ENCODE data around the gene IL9.

IL9 gene

GRCh38 chr5:135879591-135879990 lies 16.1 kb downstream of the IL9 start:
- Histone ChIP-seq H3K4me2 (ENCODE audit: low read length) (no peak overlapping the region), H3K27me3 (ENCODE audit: control insufficient read depth, insufficient read depth, low read length) (peaks cover 55% of the 10 kb centered on the region), H3K9me3 (replicated peaks; ENCODE audit: low read length) (no peaks in the 10 kb centered on the region), H3K36me3 (ENCODE audit: insufficient read depth, low read length) (no peaks in the 10 kb centered on the region), H3K4me1 (ENCODE audit: control insufficient read depth, insufficient read depth, low read length) (no peaks in the 10 kb centered on the region), H3K4me3 (ENCODE audit: low read length) (no peak overlapping the region), H3K9ac (ENCODE audit: low read depth, low read length) (no peak overlapping the region)

DNA sequence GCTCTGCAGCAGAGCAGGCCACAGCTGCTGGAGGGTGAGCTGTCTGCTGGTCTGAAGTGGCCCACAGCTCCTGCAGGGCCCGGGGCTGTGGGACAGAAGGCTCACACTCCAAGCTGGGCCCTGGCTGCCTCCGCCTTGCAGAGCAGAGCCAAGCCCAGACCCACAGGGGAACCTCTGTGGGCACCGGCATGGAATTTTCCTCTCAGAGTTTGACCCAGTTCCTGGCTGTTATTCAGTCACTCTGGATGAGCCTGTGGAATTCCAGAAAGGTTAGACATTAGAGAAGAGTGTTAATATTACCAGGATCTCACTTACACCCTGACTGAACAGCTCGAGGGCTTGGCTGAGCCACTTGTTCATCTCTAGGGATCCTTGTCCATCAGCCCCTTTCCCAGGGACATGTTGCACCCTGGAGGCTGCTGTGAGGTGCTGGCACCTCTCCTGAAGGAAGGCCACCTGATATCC lies 17.5 kb downstream of the IL9 start:
- H3K9me3 ChIP-seq (replicated peaks; ENCODE audit: low read length): no peaks in the 10 kb centered on the region
- no peaks in the 10 kb centered on the region for H3K4me1 ChIP-seq (ENCODE audit: control insufficient read depth, insufficient read depth, low read length)
- H3K4me2 ChIP-seq (ENCODE audit: low read length): no peak overlapping the region
- peaks cover 44% of the 10 kb centered on the region for H3K27me3 ChIP-seq (ENCODE audit: control insufficient read depth, insufficient read depth, low read length)
- no peaks in the 10 kb centered on the region for H3K36me3 ChIP-seq (ENCODE audit: insufficient read depth, low read length)
- H3K9ac ChIP-seq (ENCODE audit: low read depth, low read length): no peak overlapping the region
- H3K4me3 ChIP-seq (ENCODE audit: low read length): no peak overlapping the region

GRCh38 chr5:135877570-135878155 lies 18.0 kb downstream of the IL9 start:
- peaks cover 38% of the 10 kb centered on the region for H3K27me3 ChIP-seq (ENCODE audit: control insufficient read depth, insufficient read depth, low read length)
- H3K4me3 ChIP-seq (ENCODE audit: low read length): no peak overlapping the region
- no peaks in the 10 kb centered on the region for H3K4me1 ChIP-seq (ENCODE audit: control insufficient read depth, insufficient read depth, low read length)
- H3K4me2 ChIP-seq (ENCODE audit: low read length): no peak overlapping the region
- H3K9ac ChIP-seq (ENCODE audit: low read depth, low read length): no peak overlapping the region
- no peaks in the 10 kb centered on the region for H3K9me3 ChIP-seq (replicated peaks; ENCODE audit: low read length)
- no peaks in the 10 kb centered on the region for H3K36me3 ChIP-seq (ENCODE audit: insufficient read depth, low read length)

- H3K36me3 ChIP-seq (ENCODE audit: insufficient read depth, low read length): no peaks in the 10 kb centered on the region
- peaks cover 31% of the 10 kb centered on the region for H3K27me3 ChIP-seq (ENCODE audit: control insufficient read depth, insufficient read depth, low read length)
- H3K4me1 ChIP-seq (ENCODE audit: control insufficient read depth, insufficient read depth, low read length): no peaks in the 10 kb centered on the region
- H3K4me3 ChIP-seq (ENCODE audit: low read length): no peak overlapping the region
- no peaks in the 10 kb centered on the region for H3K9me3 ChIP-seq (replicated peaks; ENCODE audit: low read length)
- no peak overlapping the region for H3K9ac ChIP-seq (ENCODE audit: low read depth, low read length)
- no peak overlapping the region for H3K4me2 ChIP-seq (ENCODE audit: low read length)
These were observed 19.5 kb downstream of the IL9 start for GRCh38 chr5:135876146-135876545.

DNA sequence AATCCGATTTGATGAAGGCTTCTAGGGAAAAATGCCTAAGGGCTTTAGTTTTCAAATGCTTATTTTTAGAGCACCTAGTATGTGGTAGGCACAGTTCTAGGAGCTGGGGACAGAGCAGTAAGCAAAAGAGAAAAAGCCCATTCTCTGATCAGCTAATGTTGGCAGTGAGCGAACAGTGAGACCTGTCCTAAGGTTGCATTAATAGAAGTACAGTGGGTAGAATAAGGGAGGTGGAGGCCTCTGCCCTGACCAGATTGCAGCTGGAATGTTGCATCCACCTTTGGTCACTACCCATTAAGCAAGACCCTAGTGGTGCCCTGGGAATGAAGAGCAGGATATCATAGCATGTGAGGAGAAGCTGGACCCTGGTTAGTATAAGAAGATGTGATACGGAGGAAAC lies 20.1 kb downstream of the IL9 start:
- no peaks in the 10 kb centered on the region for H3K9me3 ChIP-seq (replicated peaks; ENCODE audit: low read length)
- no peak overlapping the region for H3K9ac ChIP-seq (ENCODE audit: low read depth, low read length)
- H3K27me3 ChIP-seq (ENCODE audit: control insufficient read depth, insufficient read depth, low read length): peaks cover 27% of the 10 kb centered on the region
- H3K4me2 ChIP-seq (ENCODE audit: low read length): no peak overlapping the region
- H3K36me3 ChIP-seq (ENCODE audit: insufficient read depth, low read length): no peaks in the 10 kb centered on the region
- no peak overlapping the region for H3K4me3 ChIP-seq (ENCODE audit: low read length)
- H3K4me1 ChIP-seq (ENCODE audit: control insufficient read depth, insufficient read depth, low read length): no peaks in the 10 kb centered on the region

- Histone ChIP-seq H3K4me1 (ENCODE audit: control insufficient read depth, insufficient read depth, low read length) (no peaks in the 10 kb centered on the region), H3K27me3 (ENCODE audit: control insufficient read depth, insufficient read depth, low read length) (peaks cover 29% of the 10 kb centered on the region), H3K36me3 (ENCODE audit: insufficient read depth, low read length) (no peaks in the 10 kb centered on the region), H3K4me2 (ENCODE audit: low read length) (no peak overlapping the region), H3K9me3 (replicated peaks; ENCODE audit: low read length) (no peaks in the 10 kb centered on the region), H3K4me3 (ENCODE audit: low read length) (no peak overlapping the region), H3K9ac (ENCODE audit: low read depth, low read length) (no peak overlapping the region)
These were observed 21.2 kb downstream of the IL9 start for GRCh38 chr5:135874461-135874860.

GRCh38 chr5:135873831-135874230 lies 21.8 kb downstream of the IL9 start:
- H3K4me2 ChIP-seq (ENCODE audit: low read length): no peak overlapping the region
- H3K9ac ChIP-seq (ENCODE audit: low read depth, low read length): no peak overlapping the region
- H3K36me3 ChIP-seq (ENCODE audit: insufficient read depth, low read length): no peaks in the 10 kb centered on the region

DNA sequence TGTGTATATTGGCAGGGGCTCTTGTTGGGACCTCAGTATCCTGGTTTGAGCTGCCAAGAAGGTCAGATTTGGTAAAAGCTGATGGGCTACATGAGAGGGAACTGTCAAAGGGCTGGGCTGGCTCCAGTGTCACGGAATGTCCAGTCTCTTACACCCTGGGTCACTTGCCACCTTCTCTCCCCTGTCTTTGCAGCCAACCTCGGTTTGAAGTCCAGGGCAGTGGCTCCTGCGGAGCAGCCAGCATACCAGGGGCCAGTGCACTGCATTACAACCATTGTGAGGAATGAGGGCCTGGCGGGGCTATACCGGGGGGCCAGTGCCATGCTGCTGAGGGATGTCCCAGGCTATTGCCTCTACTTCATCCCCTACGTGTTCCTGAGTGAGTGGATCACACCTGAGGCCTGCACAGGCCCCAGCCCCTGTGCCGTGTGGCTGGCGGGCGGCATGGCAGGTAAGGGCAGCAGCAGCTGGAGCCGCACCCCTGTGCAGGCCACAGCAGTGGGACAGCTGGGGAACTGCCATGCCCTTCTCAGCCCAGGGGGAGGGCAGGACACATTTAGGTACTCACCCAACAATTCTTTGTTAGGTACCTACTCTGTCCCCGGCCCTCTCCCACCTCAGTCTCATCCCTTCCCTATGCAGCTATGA lies 24.2 kb downstream of the IL9 start:
- Histone ChIP-seq H3K4me2 (ENCODE audit: low read length) (no peak overlapping the region), H3K27me3 (ENCODE audit: control insufficient read depth, insufficient read depth, low read length) (peaks cover 24% of the 10 kb centered on the region), H3K9ac (ENCODE audit: low read depth, low read length) (no peak overlapping the region), H3K4me3 (ENCODE audit: low read length) (no peak overlapping the region), H3K4me1 (ENCODE audit: control insufficient read depth, insufficient read depth, low read length) (no peaks in the 10 kb centered on the region), H3K36me3 (ENCODE audit: insufficient read depth, low read length) (no peaks in the 10 kb centered on the region), H3K9me3 (replicated peaks; ENCODE audit: low read length) (no peaks in the 10 kb centered on the region)

More at GRCh38 chr5:135873831-135874230, 21.8 kb downstream of the IL9 start:
- no peak overlapping the region for H3K4me3 ChIP-seq (ENCODE audit: low read length)
- H3K9me3 ChIP-seq (replicated peaks; ENCODE audit: low read length): no peaks in the 10 kb centered on the region
- H3K4me1 ChIP-seq (ENCODE audit: control insufficient read depth, insufficient read depth, low read length): no peaks in the 10 kb centered on the region
- peaks cover 24% of the 10 kb centered on the region for H3K27me3 ChIP-seq (ENCODE audit: control insufficient read depth, insufficient read depth, low read length)

DNA sequence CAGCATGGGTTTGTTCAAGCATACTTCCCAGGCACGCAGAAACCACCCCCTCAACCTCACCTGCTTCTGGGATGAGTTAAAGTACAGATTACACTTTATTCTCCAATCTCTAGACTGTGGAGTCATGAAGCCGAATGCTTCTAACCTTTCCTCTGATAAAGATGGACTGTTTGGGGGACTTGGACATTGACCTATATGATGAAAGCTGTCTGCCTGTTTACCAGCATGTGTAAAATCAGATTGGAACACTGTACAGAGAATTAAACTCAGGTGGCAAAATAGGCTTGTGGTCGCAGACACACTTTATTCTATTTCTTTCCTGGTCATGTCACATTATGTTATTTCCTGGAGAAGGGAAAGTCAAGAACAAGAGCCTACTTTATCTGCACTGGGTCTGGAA lies 25.7 kb downstream of the IL9 start:
- no peak overlapping the region for H3K4me3 ChIP-seq (ENCODE audit: low read length)
- H3K9me3 ChIP-seq (replicated peaks; ENCODE audit: low read length): no peaks in the 10 kb centered on the region

GRCh38 chr5:135869276-135869675 lies 26.4 kb downstream of the IL9 start:
- no peaks in the 10 kb centered on the region for H3K4me1 ChIP-seq (ENCODE audit: control insufficient read depth, insufficient read depth, low read length)
- no peaks in the 10 kb centered on the region for H3K36me3 ChIP-seq (ENCODE audit: insufficient read depth, low read length)
- no peaks in the 10 kb centered on the region for H3K9me3 ChIP-seq (replicated peaks; ENCODE audit: low read length)
- H3K4me3 ChIP-seq (ENCODE audit: low read length): no peak overlapping the region
- no peak overlapping the region for H3K9ac ChIP-seq (ENCODE audit: low read depth, low read length)
- peaks cover 19% of the 10 kb centered on the region for H3K27me3 ChIP-seq (ENCODE audit: control insufficient read depth, insufficient read depth, low read length)
- no peak overlapping the region for H3K4me2 ChIP-seq (ENCODE audit: low read length)

More for the DNA sequence above, 25.7 kb downstream of the IL9 start:
- no peaks in the 10 kb centered on the region for H3K36me3 ChIP-seq (ENCODE audit: insufficient read depth, low read length)
- H3K27me3 ChIP-seq (ENCODE audit: control insufficient read depth, insufficient read depth, low read length): peaks cover 20% of the 10 kb centered on the region
- H3K4me2 ChIP-seq (ENCODE audit: low read length): no peak overlapping the region
- H3K9ac ChIP-seq (ENCODE audit: low read depth, low read length): no peak overlapping the region
- H3K4me1 ChIP-seq (ENCODE audit: control insufficient read depth, insufficient read depth, low read length): no peaks in the 10 kb centered on the region

GRCh38 chr5:135868681-135869080 lies 27.0 kb downstream of the IL9 start:
- Histone ChIP-seq H3K4me2 (ENCODE audit: low read length) (no peak overlapping the region), H3K4me1 (ENCODE audit: control insufficient read depth, insufficient read depth, low read length) (no peaks in the 10 kb centered on the region), H3K9me3 (replicated peaks; ENCODE audit: low read length) (no peaks in the 10 kb centered on the region), H3K36me3 (ENCODE audit: insufficient read depth, low read length) (no peaks in the 10 kb centered on the region), H3K9ac (ENCODE audit: low read depth, low read length) (no peak overlapping the region), H3K27me3 (ENCODE audit: control insufficient read depth, insufficient read depth, low read length) (peaks cover 25% of the 10 kb centered on the region), H3K4me3 (ENCODE audit: low read length) (no peak overlapping the region)

GRCh38 chr5:135867599-135867998 lies 28.0 kb downstream of the IL9 start:
- Histone ChIP-seq H3K9ac (ENCODE audit: low read depth, low read length) (no peak overlapping the region), H3K27me3 (ENCODE audit: control insufficient read depth, insufficient read depth, low read length) (peaks cover 28% of the 10 kb centered on the region), H3K36me3 (ENCODE audit: insufficient read depth, low read length) (no peaks in the 10 kb centered on the region), H3K9me3 (replicated peaks; ENCODE audit: low read length) (no peaks in the 10 kb centered on the region), H3K4me1 (ENCODE audit: control insufficient read depth, insufficient read depth, low read length) (no peaks in the 10 kb centered on the region), H3K4me2 (ENCODE audit: low read length) (no peak overlapping the region), H3K4me3 (ENCODE audit: low read length) (no peak overlapping the region)

Measured in skeletal muscle satellite cell (primary cell).